Measurements from ENCODE around the gene GRIN1. TPM values are rescaled to one million over a fixed set of nuclear protein-coding genes. Genes with fewer than 3 reads are reported as not detected.

The GRIN1 gene
- total RNA-seq, 2 donors from 2014 or later = not detected

- H3K9me3 ChIP-seq = no peaks in the 10 kb centered on the region
- DNase-seq (ENCODE audit: low spot score) (no peak), ATAC-seq (ENCODE audit: insufficient number of reproducible peaks, low FRiP score, low read depth) (no peak)
- no peak overlapping the region for H3K27ac ChIP-seq
- no peaks in the 10 kb centered on the region for H3K36me3 ChIP-seq
- H3K27me3 ChIP-seq (replicated peaks; ENCODE audit: insufficient read depth) = no peaks in the 10 kb centered on the region
- TF ChIP-seq, protein P1, sequence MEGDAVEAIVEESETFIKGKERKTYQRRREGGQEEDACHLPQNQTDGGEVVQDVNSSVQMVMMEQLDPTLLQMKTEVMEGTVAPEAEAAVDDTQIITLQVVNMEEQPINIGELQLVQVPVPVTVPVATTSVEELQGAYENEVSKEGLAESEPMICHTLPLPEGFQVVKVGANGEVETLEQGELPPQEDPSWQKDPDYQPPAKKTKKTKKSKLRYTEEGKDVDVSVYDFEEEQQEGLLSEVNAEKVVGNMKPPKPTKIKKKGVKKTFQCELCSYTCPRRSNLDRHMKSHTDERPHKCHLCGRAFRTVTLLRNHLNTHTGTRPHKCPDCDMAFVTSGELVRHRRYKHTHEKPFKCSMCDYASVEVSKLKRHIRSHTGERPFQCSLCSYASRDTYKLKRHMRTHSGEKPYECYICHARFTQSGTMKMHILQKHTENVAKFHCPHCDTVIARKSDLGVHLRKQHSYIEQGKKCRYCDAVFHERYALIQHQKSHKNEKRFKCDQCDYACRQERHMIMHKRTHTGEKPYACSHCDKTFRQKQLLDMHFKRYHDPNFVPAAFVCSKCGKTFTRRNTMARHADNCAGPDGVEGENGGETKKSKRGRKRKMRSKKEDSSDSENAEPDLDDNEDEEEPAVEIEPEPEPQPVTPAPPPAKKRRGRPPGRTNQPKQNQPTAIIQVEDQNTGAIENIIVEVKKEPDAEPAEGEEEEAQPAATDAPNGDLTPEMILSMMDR (IDR thresholded peaks at IDR 0.05) = no peak
- H3K4me1 ChIP-seq (ENCODE audit: control insufficient read depth in 1 of 2, low read depth in 2 of 2) = no peaks in the 10 kb centered on the region
- no peak overlapping the region for H3K4me3 ChIP-seq
These were observed 9.7 kb downstream of the GRIN1 start for GRCh38 chr9:137148661-137149060.

DNA sequence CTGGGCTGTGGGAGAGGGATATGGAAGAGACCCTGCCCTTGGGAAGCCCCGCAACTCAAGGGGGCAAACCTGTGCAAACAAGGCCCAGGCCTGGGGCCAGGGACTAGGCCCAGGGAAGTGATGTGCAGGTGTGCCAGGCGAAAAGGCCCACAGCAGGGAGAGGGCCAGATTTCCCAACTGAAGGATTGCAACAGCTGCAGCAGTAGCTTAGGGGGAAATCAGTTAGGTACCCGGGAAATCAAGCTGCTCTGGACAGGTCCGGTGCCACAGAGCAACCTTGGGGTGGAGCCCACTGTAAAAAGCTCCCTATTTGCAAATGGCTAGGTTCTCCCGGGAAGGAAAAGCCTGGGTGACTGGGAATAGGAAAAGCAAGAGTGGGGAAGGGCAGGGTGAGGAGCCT lies 10.4 kb downstream of the GRIN1 start:
- Histone ChIP-seq H3K36me3 (no peaks in the 10 kb centered on the region), H3K27ac (no peak overlapping the region), H3K4me3 (no peak overlapping the region), H3K9me3 (no peaks in the 10 kb centered on the region), H3K27me3 (replicated peaks; ENCODE audit: insufficient read depth) (no peaks in the 10 kb centered on the region), H3K4me1 (ENCODE audit: control insufficient read depth in 1 of 2, low read depth in 2 of 2) (no peaks in the 10 kb centered on the region)
- ATAC-seq (ENCODE audit: insufficient number of reproducible peaks, low FRiP score, low read depth) (no peak), DNase-seq (ENCODE audit: low spot score) (no peak)
- TF ChIP-seq, protein P1 (IDR thresholded peaks at IDR 0.05) = no peak

DNA sequence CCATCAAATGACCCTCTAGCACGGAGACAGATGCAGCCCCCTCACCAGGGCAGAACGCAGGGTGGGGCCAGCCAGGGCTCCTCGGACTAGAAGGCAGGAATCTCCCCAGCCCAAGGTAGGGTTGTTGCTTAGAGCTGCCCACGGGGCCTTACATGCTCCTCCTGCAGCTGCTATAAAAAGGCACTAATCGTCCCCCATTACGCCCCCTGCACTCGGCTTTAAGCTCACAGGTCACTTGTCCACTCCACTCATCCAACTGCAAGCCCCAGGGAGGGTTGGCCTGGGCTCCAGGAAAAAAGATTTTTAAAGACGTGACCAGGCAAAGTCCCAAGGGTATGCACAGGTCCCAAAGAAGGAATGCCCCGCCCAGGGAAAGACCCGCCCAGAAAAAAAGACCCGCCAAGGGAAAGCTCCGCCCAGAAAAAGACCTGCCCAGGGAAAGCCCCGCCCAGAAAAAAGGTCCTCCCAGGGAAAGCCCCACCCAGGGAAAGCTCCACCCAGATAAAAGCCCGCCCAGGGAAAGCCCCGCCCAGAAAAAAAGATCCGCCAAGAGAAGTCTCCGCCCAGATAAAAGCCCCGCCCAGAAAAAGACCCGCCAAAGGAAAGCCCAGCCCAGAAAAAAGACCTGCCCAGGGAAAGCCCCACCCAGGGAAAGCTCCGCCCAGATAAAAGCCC lies 11.1 kb downstream of the GRIN1 start:
- no peak overlapping the region for H3K27ac ChIP-seq
- no peak for DNase-seq (ENCODE audit: low spot score)
- H3K9me3 ChIP-seq = no peaks in the 10 kb centered on the region
- no peaks in the 10 kb centered on the region for H3K36me3 ChIP-seq
- no peaks in the 10 kb centered on the region for H3K27me3 ChIP-seq (replicated peaks; ENCODE audit: insufficient read depth)
- TF ChIP-seq, protein P1 (IDR thresholded peaks at IDR 0.05) = no peak
- H3K4me3 ChIP-seq = no peak overlapping the region
- ATAC-seq (ENCODE audit: insufficient number of reproducible peaks, low FRiP score, low read depth) = no peak
- no peaks in the 10 kb centered on the region for H3K4me1 ChIP-seq (ENCODE audit: control insufficient read depth in 1 of 2, low read depth in 2 of 2)

- no peak overlapping the region for H3K4me3 ChIP-seq
- ATAC-seq (ENCODE audit: insufficient number of reproducible peaks, low FRiP score, low read depth) = no peak
- H3K4me1 ChIP-seq (ENCODE audit: control insufficient read depth in 1 of 2, low read depth in 2 of 2) = no peaks in the 10 kb centered on the region
- DNase-seq (ENCODE audit: low spot score) = no peak
- H3K27me3 ChIP-seq (replicated peaks; ENCODE audit: insufficient read depth) = peaks cover 6% of the 10 kb centered on the region
- no peaks in the 10 kb centered on the region for H3K9me3 ChIP-seq
- H3K36me3 ChIP-seq = no peaks in the 10 kb centered on the region
- H3K27ac ChIP-seq = no peak overlapping the region
- TF ChIP-seq, protein P1 (IDR thresholded peaks at IDR 0.05) = no peak
These were observed 11.9 kb downstream of the GRIN1 start for GRCh38 chr9:137150617-137151457.

DNA sequence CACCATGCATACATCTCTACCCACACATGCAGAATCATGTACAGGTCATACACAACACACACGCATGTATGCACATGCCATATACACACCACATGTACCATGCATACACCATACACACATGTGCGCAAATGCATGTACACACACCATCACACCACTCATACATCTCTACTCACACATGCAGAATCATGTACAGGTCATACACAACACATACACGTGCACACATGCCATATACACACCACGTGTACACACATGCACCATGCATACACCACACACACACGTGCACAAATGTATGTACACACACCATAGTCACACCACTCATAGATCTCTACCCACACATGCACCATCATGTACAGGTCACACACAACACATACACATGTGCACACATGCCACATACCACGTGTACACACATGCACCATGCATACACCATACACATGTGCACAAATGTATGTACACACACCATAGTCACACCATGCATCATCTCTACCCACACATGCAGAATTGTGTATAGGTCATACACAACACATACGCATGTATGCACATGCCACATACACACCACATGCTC lies 14.0 kb downstream of the GRIN1 start:
- DNase-seq (ENCODE audit: low spot score) = no peak
- H3K4me1 ChIP-seq (ENCODE audit: control insufficient read depth in 1 of 2, low read depth in 2 of 2) = peaks cover 0 to 5% of the 10 kb centered on the region in 2 donors
- H3K4me3 ChIP-seq = no peak overlapping the region
- H3K9me3 ChIP-seq = no peaks in the 10 kb centered on the region
- H3K27me3 ChIP-seq (replicated peaks; ENCODE audit: insufficient read depth) = peaks cover 12% of the 10 kb centered on the region
- no peak for ATAC-seq (ENCODE audit: insufficient number of reproducible peaks, low FRiP score, low read depth)
- H3K27ac ChIP-seq = no peak overlapping the region
- no peaks in the 10 kb centered on the region for H3K36me3 ChIP-seq
- TF ChIP-seq, protein P1 (IDR thresholded peaks at IDR 0.05) = no peak
